HCT116 (cell line): Measurements from ENCODE around the gene MUS81.

Source experiments
- CEBPB ChIP-seq: IDR thresholded peaks from 2 replicates; pipeline ENCODE4 v1.6.1; 2012; ENCODE audit warnings: low read depth
- ELF1 ChIP-seq: IDR thresholded peaks from 2 replicates; pipeline ENCODE4 v1.6.1; 2012; ENCODE audit warnings: low read depth, borderline replicate concordance
- EZH2 ChIP-seq: fragments of 200-600 bp; sonication (generic); IDR thresholded peaks from 2 replicates; pipeline ENCODE4 v1.6.1; 2017; ENCODE audit warnings: antibody characterized with exemption, mixed run types
- POLR2A ChIP-seq: IDR thresholded peaks from 2 replicates; pipeline ENCODE4 v1.7.0; 2011; ENCODE audit warnings: borderline replicate concordance; ENCODE audit not compliant: insufficient read depth, insufficient read length; ENCODE audit errors: extremely low read depth
- POLR2AphosphoS5 ChIP-seq: IDR thresholded peaks from 2 replicates; pipeline ENCODE4 v1.6.1; 2011; ENCODE audit warnings: mild to moderate bottlenecking, low read depth, low read length, moderate library complexity
- RAD21 ChIP-seq: IDR thresholded peaks from 2 replicates; pipeline ENCODE4 v1.6.1; 2012; ENCODE audit warnings: low read depth, mild to moderate bottlenecking
- SIN3A ChIP-seq: IDR thresholded peaks from 2 replicates; pipeline ENCODE4 v1.6.1; 2012; ENCODE audit warnings: low read depth
- SP1 ChIP-seq: IDR thresholded peaks from 2 replicates; pipeline ENCODE4 v1.6.1; 2012; ENCODE audit warnings: low read depth
- YY1 ChIP-seq: IDR thresholded peaks from 2 replicates; pipeline ENCODE4 v1.6.1; 2011; ENCODE audit warnings: low read length, low read depth, moderate library complexity, mild to moderate bottlenecking; ENCODE audit not compliant: insufficient replicate concordance; ENCODE audit errors: extremely low read depth
- ZNF274 ChIP-seq: fragments of 200-500 bp; sonication (Bioruptor generic); IDR thresholded peaks from 2 replicates; pipeline ENCODE4 v1.6.1; 2014; ENCODE audit warnings: mild to moderate bottlenecking, low read depth, low read length, inconsistent platforms
- TF ChIP-seq, protein P1 (sequence below), 3 experiments: fragments of 200-600 bp in 1 of 3; sonication (generic) in 1 of 3; IDR thresholded peaks in 2 of 3; conservative IDR thresholded peaks in 1 of 3; 2 replicates each; pipeline ENCODE4 v1.5.1; 2012 to 2017; ENCODE audit warnings: low read depth in 2 of 3, low read length in 2 of 3, antibody characterized with exemption in 1 of 3, borderline replicate concordance in 1 of 3, control low read depth in 1 of 3, mild to moderate bottlenecking in 1 of 3, mixed read lengths in 1 of 3, mixed run types in 1 of 3, moderate library complexity in 1 of 3; ENCODE audit not compliant: insufficient read depth in 1 of 3
- TF ChIP-seq, protein P2 (sequence below): IDR thresholded peaks from 2 replicates; pipeline ENCODE4 v1.6.1; 2012
- TF ChIP-seq, protein P3 (sequence below): IDR thresholded peaks from 2 replicates; pipeline ENCODE4 v1.6.1; 2012

DNA sequence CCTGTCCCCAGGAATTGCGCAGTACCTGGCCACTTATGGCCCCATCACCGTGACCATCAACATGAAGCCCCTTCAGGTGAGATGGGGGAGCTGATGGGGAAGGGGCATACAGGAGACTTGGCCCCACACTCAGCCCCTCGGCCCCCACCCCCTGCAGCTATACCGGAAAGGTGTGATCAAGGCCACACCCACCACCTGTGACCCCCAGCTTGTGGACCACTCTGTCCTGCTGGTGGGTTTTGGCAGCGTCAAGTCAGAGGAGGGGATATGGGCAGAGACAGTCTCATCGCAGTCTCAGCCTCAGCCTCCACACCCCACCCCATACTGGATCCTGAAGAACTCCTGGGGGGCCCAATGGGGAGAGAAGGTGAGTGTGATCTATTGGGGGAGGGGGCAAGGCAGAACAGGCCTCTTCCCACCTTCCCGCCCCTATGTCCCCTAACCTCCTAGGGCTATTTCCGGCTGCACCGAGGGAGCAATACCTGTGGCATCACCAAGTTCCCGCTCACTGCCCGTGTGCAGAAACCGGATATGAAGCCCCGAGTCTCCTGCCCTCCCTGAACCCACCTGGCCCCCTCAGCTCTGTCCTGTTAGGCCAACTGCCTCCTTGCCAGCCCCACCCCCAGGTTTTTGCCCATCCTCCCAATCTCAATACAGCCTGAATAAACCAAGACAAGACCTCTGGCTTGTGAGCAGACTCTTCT lies 23.0 kb downstream of the MUS81 start:
- TF ChIP-seq, protein P1, sequence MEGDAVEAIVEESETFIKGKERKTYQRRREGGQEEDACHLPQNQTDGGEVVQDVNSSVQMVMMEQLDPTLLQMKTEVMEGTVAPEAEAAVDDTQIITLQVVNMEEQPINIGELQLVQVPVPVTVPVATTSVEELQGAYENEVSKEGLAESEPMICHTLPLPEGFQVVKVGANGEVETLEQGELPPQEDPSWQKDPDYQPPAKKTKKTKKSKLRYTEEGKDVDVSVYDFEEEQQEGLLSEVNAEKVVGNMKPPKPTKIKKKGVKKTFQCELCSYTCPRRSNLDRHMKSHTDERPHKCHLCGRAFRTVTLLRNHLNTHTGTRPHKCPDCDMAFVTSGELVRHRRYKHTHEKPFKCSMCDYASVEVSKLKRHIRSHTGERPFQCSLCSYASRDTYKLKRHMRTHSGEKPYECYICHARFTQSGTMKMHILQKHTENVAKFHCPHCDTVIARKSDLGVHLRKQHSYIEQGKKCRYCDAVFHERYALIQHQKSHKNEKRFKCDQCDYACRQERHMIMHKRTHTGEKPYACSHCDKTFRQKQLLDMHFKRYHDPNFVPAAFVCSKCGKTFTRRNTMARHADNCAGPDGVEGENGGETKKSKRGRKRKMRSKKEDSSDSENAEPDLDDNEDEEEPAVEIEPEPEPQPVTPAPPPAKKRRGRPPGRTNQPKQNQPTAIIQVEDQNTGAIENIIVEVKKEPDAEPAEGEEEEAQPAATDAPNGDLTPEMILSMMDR (IDR thresholded peaks at IDR 0.05 in 2 of 3, conservative IDR thresholded peaks at IDR 0.05 in 1 of 3; ENCODE audit: borderline replicate concordance in 1 of 3, insufficient read depth in 1 of 3, low read depth in 2 of 3, low read length in 2 of 3): no peak
- no peak for TF ChIP-seq YY1
- TF ChIP-seq ELF1: no peak
- TF ChIP-seq POLR2A: no peak
- TF ChIP-seq, protein P2, sequence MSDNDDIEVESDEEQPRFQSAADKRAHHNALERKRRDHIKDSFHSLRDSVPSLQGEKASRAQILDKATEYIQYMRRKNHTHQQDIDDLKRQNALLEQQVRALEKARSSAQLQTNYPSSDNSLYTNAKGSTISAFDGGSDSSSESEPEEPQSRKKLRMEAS: no peak
- TF ChIP-seq EZH2: no peak
- TF ChIP-seq ZNF274: no peak
- TF ChIP-seq POLR2AphosphoS5: no peak
- no peak for TF ChIP-seq CEBPB
- TF ChIP-seq SP1: no peak
- TF ChIP-seq, protein P3, sequence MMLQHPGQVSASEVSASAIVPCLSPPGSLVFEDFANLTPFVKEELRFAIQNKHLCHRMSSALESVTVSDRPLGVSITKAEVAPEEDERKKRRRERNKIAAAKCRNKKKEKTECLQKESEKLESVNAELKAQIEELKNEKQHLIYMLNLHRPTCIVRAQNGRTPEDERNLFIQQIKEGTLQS: no peak
- no peak for TF ChIP-seq RAD21
- no peak for TF ChIP-seq SIN3A
